Hematopoietic multipotent progenitor cell treated with erythropoietin and hydrocortisone succinate and interleukin-3 and kit ligand, for 6 days (in vitro differentiated cells): Measurements from ENCODE around the gene OR6X1.

ENCODE experiments used
- DNase-seq: peaks from one replicate; pipeline ENCODE4 v3.0.0-alpha.2; 2015

OR6X1 gene

DNA sequence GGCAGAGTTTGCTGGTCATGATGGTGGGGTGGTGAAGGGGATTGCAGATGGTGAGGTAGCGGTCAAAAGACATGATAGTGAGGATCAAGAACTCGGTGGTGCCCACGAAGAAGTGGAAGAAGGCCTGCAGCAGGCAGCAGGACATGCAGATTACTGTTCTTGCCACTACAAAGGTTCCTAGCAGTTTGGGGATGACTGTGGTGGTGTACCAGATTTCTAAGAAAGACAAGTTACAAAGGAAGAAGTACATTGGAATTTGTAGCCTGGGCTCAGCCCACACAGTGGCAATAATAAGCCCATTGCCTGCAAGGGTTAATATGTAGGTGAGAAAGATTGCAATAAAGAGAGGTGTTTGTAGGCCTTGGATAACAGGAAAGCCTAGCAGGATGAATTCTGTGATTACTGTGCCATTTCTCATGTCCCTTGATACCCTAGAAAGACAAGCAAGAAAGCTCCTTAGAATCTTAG, at the start of gene OR6X1:
TSS of gene OR6X1 (minus strand) at position 418 of the 468 bp plus-strand sequence. CDS start at position 418, 0 bp downstream.
- DNase-seq: no peak

- DNase-seq: no peak
Observed at GRCh38 chr11:123801765-123802164, 47.4 kb upstream of the OR6X1 start.

DNA sequence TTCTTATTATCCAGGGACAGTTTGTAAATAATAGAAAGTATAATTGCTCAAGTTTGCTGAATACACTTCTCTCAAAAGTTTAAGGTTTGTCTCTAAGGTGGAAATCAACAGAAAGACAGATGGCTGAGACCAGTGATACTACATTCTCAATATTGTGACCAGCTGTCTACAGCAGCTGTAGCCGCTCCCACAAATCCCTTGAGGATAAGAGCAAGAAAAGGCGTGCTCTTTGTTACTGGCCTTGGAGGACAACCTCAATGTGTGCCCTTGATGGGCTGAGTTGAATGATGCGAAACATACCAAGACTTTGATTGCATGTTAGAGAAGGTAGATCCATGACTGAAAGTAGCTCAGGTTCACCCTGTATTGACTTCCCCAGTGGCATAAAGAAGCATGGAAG, 45.7 kb upstream of the OR6X1 start:
- no peak for DNase-seq

GRCh38 chr11:123799438-123799837, 45.1 kb upstream of the OR6X1 start:
- no peak for DNase-seq

- no peak for DNase-seq
Observed at GRCh38 chr11:123798513-123799252, 44.4 kb upstream of the OR6X1 start.

GRCh38 chr11:123798079-123798478, 43.8 kb upstream of the OR6X1 start:
- no peak for DNase-seq

DNA sequence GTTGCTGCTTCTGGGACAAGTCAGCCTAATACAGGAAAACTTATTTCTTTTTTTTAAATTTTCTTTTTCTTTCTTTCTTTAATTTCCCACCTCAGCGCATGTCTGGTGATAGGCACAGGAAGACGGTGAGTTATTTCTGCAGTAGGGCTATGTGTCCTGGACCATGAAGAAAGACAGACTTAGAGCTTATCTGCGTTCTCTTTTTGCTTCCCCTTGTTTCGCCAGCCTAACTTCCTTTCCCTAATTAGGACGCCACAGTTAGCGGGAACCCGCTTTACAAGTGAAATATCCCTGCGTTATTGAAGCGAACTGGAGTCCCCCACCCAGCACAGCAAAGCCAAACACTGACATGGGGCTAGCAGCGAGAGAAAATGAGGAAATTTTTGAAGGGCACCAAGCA, 43.2 kb upstream of the OR6X1 start:
- DNase-seq: no peak

DNA sequence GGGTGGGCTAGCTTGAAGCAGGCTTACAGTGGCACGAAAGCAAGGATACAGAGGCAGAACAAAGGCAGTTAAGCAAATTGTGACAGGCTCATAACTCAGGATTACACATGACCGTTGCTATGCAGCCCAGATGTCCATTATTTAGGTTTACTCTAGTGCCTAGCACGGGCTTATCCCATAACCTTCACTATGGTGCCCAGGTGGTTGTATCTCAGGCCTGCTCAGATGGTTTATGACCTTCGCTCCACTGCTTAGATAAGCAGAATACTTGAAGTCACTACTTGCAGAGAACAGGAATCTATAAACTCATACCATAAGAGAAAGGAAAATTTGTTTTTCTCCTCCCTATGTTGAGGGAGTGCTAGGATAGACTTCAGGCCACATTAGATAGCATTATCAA, 42.8 kb upstream of the OR6X1 start:
- no peak for DNase-seq

DNA sequence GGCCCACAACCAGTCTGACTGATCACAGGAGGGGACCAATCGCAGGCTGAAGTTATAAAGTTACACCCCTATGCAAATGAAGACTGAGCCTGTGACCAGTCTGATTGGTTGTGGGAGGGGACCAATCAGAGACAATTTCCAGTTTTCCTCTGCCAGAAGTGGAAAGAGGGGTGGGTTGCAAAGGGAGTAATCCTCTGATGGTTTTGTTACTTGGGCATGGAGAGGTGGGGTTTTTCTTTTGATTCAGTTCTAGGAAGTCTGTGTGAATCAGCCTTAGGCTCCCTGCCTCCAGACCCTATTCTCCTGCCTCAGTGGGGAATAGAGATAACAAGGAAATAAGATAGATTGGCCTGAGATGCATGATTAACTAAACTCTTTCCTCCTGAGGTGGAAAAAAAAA, 41.9 kb upstream of the OR6X1 start:
- no peak for DNase-seq

GRCh38 chr11:123783536-123783935, 29.2 kb upstream of the OR6X1 start:
- DNase-seq: no peak

GRCh38 chr11:123778511-123778910, 24.2 kb upstream of the OR6X1 start:
- no peak for DNase-seq

DNA sequence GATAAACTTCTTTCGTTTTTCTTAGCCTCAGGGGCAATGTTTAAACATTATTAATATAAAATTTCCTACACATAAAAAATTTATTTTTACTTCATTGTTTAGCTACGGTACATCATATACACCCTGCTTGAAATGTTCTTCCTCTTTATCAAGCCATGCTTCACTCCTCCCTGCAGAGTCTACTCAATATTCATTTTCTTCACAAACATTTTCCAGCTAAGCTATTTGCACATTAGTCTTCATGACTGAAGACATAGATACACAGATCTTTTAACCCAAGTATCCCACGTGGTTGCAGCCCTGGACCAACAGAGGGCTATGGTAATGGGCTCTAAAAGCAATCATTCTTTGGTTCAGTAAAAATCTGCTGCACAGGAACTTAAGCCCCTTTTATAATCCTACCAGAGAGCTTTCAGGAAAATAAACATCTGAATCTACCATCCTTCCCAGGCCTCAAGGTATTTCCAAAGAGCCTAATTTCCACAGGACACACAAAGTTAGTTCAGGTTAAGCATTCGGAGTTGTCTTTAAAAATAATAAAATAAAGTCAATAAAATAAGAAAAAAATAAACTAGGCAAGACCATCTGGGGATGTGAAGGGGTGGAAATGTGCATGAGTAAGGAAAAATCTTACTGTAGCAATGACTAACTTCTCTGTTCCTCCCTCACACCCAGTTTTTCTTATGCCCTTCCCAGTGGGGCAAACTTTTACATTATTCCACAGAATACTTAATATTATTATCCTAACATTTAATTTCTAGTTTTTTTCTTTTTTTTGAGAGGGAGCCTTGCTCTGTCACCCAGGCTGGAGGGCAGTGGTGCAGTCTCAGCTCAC, 21.6 kb upstream of the OR6X1 start:
- no peak for DNase-seq

- DNase-seq: no peak
Observed at GRCh38 chr11:123775289-123775688, 21.0 kb upstream of the OR6X1 start.

DNA sequence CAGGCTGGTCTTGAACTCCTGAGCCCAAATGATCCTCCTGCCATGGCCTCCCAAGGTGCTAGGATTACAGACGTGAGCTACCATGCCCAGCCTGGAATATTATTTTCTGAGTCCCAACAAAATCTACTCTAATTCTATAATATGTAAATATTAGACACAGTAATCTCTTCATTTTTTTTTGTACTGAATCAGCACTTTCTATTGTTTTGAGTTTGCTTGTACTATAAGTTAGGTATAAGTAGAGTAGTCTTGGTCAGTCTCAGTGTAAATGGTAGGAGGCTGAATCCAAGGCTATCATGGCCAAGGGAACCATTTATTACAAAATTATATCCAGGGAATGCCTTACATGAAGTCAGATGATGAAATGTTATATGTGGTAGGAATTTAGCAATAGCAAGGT, 19.6 kb upstream of the OR6X1 start:
- DNase-seq: no peak

- DNase-seq: no peak
Observed at GRCh38 chr11:123773026-123773425, 18.7 kb upstream of the OR6X1 start.

DNA sequence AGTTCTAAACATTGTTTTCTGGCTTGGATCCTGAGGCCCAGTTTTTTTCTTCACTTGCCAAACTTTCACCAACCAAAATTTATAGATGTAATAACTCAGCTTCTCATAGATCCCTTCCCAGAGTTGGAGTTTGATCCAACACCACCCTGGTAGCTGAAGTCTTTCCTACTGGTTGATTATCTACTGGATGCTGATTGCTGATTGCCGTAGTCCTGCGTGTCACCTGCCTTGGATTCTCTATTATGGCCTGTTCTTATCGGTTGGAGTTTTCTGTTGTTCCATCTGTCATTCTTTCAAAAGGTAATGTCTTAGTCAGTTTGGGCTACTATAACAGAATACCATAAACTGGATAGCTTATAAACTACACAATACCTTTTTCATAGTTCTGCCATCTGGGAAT, 17.3 kb upstream of the OR6X1 start:
- DNase-seq: no peak

DNA sequence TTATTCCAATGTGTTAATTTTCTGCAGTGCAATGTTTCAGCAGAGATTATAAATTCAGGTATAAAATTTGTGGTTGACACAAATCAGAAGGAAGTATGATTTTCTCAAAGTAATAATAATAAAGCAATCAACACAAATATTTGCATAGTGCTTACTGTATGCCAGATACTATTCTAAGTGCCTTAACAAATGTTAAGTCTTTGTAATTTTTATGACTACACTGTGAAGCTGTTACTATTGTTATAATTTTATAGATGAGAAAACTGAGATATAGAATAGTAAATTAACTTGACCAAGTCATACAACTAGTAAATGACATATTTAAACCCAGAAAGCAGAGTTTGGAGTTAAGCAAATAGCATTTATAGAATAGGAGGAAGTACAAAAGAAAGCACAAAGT, 16.4 kb upstream of the OR6X1 start:
- no peak for DNase-seq

- DNase-seq: no peak
Observed at GRCh38 chr11:123765601-123766000, 11.3 kb upstream of the OR6X1 start.

- DNase-seq: no peak
Observed at GRCh38 chr11:123762422-123762821, 8.1 kb upstream of the OR6X1 start.

- no peak for DNase-seq
Observed at GRCh38 chr11:123760894-123761293, 6.6 kb upstream of the OR6X1 start.

GRCh38 chr11:123757976-123758375, 3.7 kb upstream of the OR6X1 start:
- no peak for DNase-seq

GRCh38 chr11:123755813-123756212, 1.5 kb upstream of the OR6X1 start:
- no peak for DNase-seq

- DNase-seq: no peak
Observed at GRCh38 chr11:123755344-123755743, 1.0 kb upstream of the OR6X1 start.

DNA sequence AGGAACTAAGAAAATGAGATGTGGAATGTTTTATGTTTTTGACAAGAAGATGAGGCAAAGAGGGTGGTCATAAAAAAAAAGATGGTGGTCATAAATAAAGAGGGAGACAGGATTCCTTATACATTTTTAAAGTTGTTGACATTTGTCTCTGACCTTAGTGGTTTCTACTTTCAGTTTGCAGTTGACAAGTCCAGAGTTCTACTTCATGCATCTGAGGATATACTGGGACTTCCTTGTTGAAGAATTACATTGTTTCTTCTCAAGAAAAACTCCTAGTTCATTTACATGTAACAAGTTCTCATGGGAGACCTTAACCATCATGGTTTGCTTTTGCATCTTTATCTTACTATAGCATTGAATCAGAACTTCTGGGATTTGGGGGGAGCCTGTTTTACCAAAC, 1.2 kb downstream of the OR6X1 start:
- no peak for DNase-seq
